HG02798 (cell line): ENCODE data around the gene SCOC.

Experiments used
- ATAC-seq: cut with Tn5 transposase; IDR thresholded peaks from one replicate; pipeline ENCODE4 v1.9.1; 2021; ENCODE audit warnings: mild to moderate bottlenecking; ENCODE audit not compliant: unreplicated experiment, poor library complexity

SCOC gene

DNA sequence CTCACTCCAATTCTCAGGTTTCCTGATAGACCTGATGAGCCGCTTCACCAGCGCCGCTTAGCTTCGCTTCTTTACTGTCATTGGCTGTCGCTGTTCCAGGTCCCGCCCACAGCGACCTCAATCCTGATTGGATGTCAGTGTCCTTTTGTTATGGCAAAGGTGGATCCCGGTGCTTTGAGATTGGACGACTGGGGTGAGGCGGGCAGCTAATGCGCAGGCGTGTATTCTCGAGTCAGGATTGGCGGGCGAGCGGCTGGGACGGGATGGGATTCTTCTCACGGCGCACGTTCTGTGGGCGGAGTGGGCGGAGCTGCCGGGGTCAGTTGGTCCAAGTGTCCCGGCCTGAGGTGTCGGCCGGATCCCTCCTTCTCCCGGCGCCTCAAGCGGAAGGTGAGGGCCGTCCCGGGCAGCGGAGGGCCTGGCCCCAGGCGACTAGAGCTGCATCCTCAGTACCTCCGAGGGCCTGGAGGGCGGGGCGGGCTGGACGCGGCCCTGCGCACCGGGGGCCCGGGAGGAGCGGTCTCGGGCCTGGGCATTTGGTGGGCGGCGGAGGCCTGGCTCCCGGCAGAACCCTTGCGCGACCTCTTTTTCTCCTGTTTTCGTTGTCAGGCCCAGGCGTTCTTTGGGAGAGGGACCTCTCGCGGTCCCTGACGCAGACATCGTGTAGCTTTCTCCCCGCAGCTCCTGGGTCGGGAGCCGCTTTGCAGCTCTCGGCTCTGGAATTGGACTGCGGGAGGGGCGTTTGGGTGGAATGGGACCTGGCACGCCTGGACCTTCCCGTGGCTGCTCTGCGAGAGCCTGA is at the start of gene SCOC:
Gene SCOC, plus strand, starts transcription at position 319 of the 802 bp plus-strand sequence. CDS start 5,525 bp downstream, outside the sequence.
- peak; percentile 96 for ATAC-seq

DNA sequence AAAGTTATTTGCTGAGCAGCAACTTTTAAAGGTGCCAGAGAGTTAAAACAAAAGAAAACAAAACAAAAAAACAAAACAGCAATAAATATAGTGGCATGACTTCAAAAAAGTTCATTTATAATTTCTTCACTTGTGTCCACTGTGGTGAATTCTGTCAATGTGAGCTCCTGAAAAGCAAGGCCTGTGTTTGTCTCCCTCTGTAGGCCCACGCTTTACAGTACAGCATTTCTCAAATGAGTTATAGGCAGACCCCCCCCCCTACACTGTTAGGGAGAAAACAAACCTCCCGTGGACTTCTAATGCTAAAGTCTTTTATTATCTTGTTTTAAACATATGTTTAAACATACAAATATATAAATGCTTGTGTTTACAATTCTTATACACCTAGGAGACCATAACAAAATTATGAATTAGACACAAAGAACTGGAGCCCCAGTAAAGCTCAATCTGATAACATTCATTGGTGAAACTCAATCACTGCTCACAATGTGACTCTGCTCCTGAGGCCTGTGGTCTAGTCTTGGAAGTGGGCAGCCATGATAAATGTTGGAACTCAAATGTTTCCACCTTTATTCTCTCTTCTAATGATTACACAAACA is 47.0 kb upstream of the SCOC start:
- ATAC-seq, result no peak

DNA sequence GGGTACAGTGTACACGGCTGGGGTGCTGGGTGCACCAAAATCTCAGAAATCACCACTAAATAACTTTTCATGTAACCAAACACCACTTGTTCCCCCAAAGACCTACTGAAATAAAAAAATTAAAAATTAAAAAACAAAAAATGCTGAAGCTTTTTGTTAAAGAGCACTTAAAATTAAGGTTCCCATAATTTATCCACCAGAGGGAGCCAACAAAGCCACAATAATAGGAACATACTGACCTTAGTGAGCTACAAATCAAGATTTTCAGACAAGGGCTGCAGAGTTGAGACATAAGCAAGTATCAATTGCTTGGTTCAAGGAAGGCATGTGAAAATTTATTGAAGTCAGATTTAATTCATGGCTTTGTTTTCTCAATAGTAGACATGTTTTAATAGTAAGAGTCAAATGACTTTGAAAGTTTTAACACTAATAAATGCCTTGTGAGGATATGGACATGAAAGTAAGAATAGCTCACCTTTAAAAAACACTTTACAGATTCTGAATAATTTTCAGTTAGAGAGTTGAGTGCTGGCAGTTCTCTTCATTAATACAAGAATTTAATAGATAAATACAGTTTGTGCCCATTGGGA is 43.0 kb upstream of the SCOC start:
- ATAC-seq, result no peak

DNA sequence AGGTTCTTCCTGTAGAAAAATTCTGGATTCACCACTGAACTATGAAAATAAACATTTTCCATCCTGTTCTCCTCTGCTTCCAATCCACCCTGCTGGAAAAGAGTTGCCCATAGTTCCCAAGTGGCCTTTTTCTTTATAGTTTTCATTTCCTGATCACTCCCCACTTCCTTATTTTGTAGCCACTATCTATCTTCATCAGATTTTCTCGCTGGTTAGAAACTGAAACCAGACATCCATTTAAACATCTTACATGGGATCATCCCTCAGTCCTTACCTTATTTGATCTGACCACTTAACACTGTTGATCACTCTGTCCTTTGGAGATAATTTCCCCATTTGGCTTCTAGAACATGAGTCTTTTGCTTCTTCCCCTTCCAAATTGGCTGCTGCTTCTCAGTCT is 42.2 kb upstream of the SCOC start:
- no peak for ATAC-seq

DNA sequence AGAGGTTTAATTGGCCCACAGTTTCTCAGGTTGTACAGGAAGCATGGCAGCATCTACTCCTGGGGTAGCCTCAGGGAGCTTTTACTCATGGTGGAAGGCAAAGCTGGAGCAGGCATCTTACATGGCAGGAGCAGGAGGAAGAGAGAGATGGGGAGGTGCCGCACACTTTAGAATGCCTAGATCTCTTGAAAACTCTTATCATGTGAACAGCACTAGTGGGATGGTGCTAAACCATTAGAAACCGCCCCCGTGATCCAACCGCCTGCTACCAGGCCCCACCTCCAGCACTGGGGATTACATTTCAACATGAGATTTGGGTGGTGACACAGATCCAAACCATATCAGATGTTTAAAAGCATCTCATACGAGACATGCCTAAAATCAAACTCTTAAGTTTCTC is 41.6 kb upstream of the SCOC start:
- no peak for ATAC-seq

DNA sequence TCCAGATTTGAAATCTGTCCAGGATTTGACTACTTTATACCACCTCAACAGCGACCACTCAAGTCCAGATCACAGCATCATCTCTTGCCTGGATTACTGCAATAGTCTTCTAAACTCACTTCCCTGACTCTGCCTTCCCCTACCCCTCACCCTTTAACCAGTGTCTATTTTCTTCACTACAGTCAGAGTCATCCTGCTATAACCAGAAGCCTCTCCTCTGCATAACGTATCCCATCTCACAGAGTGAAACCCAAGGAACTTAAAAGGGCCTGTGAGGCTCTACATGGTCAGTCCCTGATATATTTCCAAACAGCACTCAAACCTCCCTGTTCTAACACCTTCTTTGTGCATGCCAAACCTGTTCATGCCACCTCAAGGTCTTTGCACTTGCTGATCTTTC is 40.7 kb upstream of the SCOC start:
- no peak for ATAC-seq

DNA sequence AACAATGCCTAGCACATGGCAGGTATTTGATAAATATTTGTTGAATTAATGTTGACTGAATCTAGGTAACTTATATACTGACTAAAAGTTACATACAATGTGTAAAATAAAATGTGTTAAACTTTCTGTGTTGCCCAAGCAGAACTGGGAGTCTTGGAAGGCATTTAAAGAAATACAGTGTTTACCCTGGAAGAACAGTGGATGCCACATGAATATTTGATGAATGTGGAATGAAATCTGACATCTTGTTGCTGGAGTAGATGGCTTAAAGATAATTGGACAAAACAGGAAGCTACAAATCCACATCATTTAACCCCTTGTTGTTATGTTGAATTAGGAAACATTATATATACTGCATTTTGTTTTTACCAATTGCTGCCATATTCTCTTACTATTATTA is 39.9 kb upstream of the SCOC start:
- ATAC-seq, result no peak

DNA sequence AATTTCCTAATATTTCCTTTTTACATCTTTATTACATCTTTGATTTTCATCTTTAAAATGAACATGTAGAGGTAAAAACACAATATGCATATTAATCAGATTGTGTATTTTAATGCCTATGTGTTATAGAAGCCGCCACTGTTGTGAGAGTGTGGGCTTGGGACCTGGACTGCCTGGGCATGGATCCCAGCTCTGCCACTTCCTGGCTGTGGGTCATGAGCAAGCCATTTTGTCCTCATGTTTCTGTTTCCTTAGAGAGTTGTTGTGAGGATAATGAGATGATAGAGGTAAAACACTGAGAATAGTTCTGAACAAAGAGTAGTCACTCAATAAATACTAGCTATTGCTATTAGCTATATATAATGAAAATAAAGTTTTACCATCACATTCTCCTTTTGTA is 38.4 kb upstream of the SCOC start:
- ATAC-seq, result no peak

DNA sequence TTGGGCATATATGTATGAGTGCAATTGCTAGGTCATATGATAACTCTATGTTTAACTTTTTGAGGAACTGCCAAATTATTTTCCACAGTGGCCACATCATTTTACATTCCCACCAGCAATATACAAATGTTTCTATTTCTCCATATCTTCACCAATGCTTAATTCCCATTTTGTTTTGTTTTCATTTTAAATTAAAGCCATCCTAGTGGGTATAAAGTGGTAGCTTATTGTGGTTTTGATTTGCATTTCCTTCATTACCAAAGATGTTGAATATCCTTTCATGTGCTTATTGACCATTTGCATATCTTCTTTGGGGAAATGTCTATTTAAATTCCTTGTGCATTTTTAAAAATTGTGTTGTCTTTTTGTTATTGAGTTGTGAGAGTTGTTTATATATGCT is 36.7 kb upstream of the SCOC start:
- ATAC-seq, result no peak

DNA sequence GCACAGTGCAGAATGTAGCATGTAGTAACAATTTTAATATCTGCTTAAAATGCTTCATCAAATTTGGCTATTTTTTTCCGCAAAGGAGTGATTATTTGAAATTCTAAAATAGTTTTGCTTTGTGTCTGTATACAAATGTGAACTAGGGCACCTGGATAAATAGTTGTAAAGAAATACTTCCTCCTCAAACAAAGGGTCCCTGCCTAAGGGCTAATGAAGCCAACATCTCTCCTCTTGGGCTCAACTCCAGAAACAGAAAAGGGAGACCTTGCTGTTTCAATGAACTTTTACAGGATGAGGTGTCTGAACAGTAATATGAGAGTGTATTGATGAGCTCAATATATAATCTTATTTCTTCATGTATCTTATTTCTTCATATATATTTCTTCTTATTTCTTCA is 30.8 kb upstream of the SCOC start:
- no peak for ATAC-seq

DNA sequence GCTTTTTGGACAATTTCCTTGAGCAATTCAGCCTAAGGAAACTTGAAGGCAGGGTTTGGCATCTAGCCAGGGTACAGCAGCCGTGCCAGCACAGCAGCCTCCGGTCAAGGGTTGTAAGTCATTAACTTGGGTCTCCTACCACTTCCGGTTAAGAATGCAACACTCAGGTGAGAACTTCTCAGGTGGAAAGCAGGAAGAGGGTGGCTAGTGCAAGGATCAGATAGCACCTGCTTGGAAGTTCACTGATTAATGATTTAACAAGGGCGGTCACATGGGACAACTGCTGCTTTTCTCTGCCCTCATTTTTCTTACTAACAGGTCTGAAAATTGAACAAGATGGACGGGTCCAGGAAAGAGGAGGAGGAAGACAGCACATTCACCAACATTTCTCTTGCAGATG is 30.1 kb upstream of the SCOC start:
- ATAC-seq, result no peak

DNA sequence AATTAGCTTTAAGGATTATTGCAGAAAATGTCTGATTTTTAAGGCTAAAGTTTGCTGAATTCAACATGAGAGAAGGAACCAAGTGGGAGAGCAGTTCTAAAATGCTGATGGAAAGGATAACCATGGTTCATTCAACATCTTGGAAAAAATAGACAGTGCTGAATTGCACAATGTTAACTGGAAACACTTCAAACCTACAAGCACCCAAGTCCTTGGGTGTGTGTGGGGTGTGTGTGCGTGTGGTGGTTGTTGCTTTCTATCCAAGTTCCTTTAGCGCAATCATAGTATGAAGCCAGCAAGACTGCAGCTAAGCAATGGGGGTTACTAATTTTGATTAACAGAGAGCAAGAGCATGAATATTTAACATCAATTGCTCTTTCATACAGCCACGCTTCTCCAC is 29.3 kb upstream of the SCOC start:
- no peak for ATAC-seq

DNA sequence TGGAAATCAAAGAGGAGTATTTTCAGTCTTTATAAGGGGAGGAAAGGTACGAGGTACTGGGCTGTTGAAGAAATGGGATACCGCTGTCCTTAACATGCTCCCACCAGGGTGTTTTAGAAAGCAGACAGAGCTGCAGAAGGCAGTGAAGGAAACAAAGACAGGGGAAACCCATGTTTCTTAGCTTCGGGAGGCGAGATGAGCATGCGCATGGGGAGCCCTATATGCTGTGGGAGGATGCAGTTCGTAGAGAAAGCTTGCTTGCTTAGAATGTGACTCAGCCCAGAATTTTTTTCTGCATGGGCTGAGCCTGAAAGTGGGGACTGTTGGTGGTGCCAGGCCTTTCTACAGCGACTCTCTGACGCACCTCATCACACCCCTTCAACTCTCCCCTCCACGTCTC is 28.8 kb upstream of the SCOC start:
- no peak for ATAC-seq

DNA sequence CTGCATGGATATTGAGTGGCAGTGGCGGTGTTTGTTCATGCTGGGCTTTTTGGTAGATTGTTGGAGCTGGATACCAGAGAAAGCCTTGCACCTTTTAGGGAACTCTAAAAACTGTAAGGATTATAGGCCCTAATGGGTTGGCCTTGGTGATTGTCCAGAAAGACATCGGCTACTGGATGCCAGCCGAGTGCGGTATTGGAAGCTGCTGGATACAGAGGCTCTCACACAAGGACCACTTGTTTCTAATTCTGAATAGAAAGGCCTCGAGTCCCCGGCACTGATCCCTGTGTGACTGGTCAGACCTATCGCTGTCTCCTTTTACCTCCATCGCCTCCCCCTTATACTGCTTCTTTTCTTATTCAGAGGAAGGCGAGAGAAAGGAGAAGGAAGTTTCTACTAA is 27.3 kb upstream of the SCOC start:
- no peak for ATAC-seq

DNA sequence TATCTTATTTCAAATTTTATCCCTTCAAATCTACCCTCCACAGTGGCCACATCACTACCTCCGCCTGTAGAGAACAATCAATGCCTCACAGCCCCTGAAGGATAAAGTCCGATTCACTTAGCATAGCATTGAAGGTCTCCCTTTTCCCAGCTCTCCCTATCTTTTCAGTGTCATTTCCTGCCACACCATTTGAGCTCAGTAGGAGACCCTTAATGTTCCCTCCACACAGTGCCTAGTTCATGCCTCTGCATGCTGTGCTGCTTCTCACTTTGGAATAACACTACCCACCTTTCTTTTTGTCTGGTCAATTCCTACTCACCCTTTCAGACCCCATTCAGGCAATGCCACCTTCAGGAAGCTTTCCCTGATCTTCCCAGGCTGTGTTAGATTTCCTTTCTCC is 23.6 kb upstream of the SCOC start:
- ATAC-seq, result no peak

DNA sequence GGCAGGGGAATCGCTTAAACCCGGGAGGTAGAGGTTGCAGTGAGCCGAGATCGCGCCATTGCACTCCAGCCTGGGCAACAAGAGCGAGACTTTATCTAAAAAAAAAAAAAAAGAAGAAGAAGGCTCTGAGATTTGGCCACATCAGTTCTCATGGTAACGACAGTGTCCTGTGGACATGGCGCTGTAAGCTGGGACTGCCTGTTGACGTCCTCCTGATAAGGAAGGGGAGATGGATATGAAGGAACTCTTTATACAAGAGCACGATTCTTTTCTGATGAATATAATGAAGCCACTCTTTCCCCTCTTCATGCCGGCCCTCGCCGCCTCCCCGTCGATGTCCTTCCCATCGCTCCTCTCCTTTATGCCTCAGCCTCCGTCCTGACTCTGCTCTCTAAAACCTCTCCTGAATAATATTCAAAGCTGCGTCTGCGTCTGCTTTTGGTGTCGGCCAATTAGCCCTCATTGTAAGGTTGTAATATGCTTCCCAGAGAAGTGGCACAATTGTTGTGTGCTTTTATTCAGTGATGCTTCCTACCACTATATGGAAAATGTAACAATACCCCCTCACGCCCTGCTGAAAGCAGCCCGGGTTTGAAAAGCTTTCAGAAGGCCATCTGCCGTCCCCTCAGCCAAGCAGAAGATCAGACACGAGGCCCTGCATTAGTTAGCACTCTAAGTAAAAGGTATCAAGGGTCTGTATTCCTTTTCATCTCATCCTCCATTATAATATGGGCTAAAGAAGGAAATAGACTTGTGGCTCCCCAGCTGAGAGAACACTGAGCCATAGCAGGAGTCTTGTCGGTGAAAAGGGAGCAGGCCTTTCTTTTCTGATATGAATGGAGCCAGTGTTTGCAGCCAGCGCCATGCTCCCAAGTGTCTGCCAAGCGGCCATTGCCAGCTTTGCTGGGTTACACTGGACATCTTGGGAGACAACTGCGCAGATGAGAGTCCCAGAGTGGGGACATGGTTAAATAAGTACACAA is 22.1 kb upstream of the SCOC start:
- ATAC-seq, result no peak

DNA sequence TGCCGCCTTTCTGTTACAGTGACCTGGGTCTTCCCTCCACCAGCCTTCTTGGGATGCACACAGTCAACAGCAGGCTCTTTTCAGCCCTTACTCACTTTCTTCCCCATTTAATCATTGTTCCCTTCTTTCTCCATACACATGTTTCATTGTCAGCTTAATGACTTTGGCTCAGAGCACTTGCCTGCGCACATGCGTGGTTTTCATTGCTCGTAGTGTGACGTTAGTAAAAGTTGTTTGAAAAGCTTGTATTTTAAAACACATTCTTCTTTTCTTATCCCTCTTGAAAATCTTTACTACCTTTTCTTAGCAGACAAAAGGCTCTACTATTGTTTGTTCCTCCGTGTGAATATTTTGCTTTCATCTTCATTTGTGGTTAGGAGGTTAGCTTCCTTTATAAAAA is 19.7 kb upstream of the SCOC start:
- no peak for ATAC-seq

DNA sequence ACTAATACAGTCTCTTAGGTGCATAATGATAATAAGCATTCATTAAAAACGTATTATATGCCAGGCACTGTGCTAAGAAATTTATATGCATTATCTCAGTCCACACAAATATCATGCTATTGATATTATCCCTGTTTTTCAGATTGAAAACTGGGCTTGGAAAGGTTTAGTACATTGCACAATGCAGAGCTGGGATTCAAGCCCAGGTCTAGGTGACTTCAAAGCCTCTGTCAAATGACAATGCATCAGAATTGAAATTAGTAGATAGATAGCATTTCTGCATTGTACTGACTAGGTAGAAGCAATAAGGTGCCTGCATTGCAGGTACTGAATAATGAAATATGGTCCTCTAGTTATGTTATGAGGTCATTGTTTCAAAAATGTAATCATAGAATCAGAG is 18.2 kb upstream of the SCOC start:
- ATAC-seq, result no peak

DNA sequence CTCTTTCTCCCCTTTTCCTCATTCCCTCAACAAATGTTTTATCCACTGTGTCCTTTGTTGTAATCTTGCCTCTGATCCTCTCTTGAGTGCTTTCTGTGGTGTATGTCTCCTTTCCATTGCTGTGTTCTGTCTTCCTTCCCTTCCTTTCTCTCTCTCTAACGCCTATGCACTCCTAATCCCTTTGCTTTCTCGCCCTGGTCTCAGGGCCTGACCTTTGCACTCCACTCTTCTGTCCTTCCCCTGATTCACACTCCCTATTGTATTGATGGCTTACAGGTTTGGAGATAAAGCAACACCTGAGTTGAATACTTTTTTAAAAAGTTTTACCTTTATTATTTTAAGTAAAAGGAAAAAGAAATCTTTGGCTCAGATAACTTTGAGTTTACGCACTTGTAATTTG is 15.6 kb upstream of the SCOC start:
- ATAC-seq, result no peak

DNA sequence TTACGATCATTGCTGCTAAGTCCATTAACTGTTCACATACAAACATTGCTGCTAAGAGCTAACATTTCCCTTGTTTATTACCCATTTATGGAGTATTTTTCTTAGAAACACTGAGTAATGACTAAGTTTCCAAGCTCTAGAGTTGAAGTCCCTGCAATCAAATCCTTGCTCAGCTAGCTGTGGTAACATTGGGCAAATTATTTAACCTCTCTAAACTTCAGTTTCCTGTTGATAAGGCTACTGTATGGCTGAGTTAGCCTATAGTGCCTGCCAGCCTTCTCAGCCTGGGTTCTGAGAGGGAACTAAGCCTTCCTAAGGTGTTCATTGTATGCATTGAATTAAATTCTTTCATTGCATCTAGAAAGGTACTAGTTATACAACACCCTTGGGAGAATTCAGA is 15.2 kb upstream of the SCOC start:
- no peak for ATAC-seq
